ENCODE measurements around the gene BPNT1.
"Not testable (repeated sequence)": the region's sequence is repeated elsewhere in the genome, so short reads cannot be mapped to it uniquely, and the experiment has no call there.

BPNT1 gene

GRCh38 chr1:220077887-220078286 lies 11.7 kb downstream of the BPNT1 start:
- no peak for DNase-seq (ENCODE audit: low spot score)

GRCh38 chr1:220076861-220077762 lies 12.5 kb downstream of the BPNT1 start:
- no peak for DNase-seq (ENCODE audit: low spot score)

GRCh38 chr1:220067269-220068204 lies 22.1 kb downstream of the BPNT1 start:
- no peak for DNase-seq (ENCODE audit: low spot score)

- no peak for DNase-seq (ENCODE audit: low spot score)
Measured at GRCh38 chr1:220062629-220063028, 27.0 kb downstream of the BPNT1 start.

GRCh38 chr1:220060876-220061275 lies 28.7 kb downstream of the BPNT1 start:
- DNase-seq (ENCODE audit: low spot score) = no peak

GRCh38 chr1:220056374-220056773 lies 33.2 kb downstream of the BPNT1 start:
- DNase-seq (ENCODE audit: low spot score) = no peak

GRCh38 chr1:220046052-220046930 lies 43.3 kb downstream of the BPNT1 start, which contains the start of gene EPRS1:
TSS of gene EPRS1 (minus strand) at chr1:220046505. CDS start at chr1:220046388, 117 bp downstream.
- peak; percentile 96 for DNase-seq (ENCODE audit: low spot score)

GRCh38 chr1:220045356-220046051 lies 44.1 kb downstream of the BPNT1 start:
- DNase-seq (ENCODE audit: low spot score) = peak; percentile 35

GRCh38 chr1:220044678-220045355 lies 44.8 kb downstream of the BPNT1 start:
- DNase-seq (ENCODE audit: low spot score) = no peak

- DNase-seq (ENCODE audit: low spot score) = no peak
Measured at GRCh38 chr1:220043646-220044045, 45.9 kb downstream of the BPNT1 start.

- DNase-seq (ENCODE audit: low spot score) = no peak
Measured at GRCh38 chr1:220040028-220040596, 49.5 kb downstream of the BPNT1 start.

GRCh38 chr1:220038640-220039039 lies 50.9 kb downstream of the BPNT1 start:
- DNase-seq (ENCODE audit: low spot score) = no peak

GRCh38 chr1:220037810-220038209 lies 51.8 kb downstream of the BPNT1 start:
- DNase-seq (ENCODE audit: low spot score) = not testable (repeated sequence)

- DNase-seq (ENCODE audit: low spot score) = no peak
Measured at GRCh38 chr1:220032911-220033310, 56.7 kb downstream of the BPNT1 start.

- DNase-seq (ENCODE audit: low spot score) = peak; percentile 50
Measured at GRCh38 chr1:220031287-220031686, 58.3 kb downstream of the BPNT1 start.

- DNase-seq (ENCODE audit: low spot score) = no peak
Measured at GRCh38 chr1:220028346-220028895, 61.2 kb downstream of the BPNT1 start.

GRCh38 chr1:220019071-220019470 lies 70.5 kb downstream of the BPNT1 start:
- no peak for DNase-seq (ENCODE audit: low spot score)

- no peak for DNase-seq (ENCODE audit: low spot score)
Measured at GRCh38 chr1:220013497-220013896, 76.1 kb downstream of the BPNT1 start.

- DNase-seq (ENCODE audit: low spot score) = no peak
Measured at GRCh38 chr1:220012259-220012658, 77.3 kb downstream of the BPNT1 start.

- no peak for DNase-seq (ENCODE audit: low spot score)
Measured at GRCh38 chr1:220011620-220012019, 78.0 kb downstream of the BPNT1 start.

Measured in activated CD4-positive, alpha-beta T cell treated with anti-CD3 and anti-CD28 coated beads, Interleukin-2, Interleukin-4, amounts not matched to agents 100 ng/mL and 50 ng/mL, durations not matched to agents 16 hours and 8 hours (primary cell).